Epithelial cell of esophagus (primary cell): ENCODE results near the gene AMPD2.
"Not testable (repeated sequence)": the region's sequence is repeated elsewhere in the genome, so short reads cannot be mapped to it uniquely, and the experiment has no call there.

Source experiments
- DNase-seq: peaks from one replicate; pipeline ENCODE4 v3.0.0; 2010; ENCODE audit warnings: low read depth
- H3K4me3 ChIP-seq: 2 replicates; pipeline ENCODE4 v1.5.1; 2011; ENCODE audit warnings: mild to moderate bottlenecking, low read length, control low read depth
- CTCF ChIP-seq: IDR thresholded peaks from 2 replicates; pipeline ENCODE4 v1.5.1; 2011; ENCODE audit warnings: low read depth, mild to moderate bottlenecking, low read length, control low read depth, inconsistent platforms; ENCODE audit not compliant: insufficient read depth; ENCODE audit errors: missing control alignments

AMPD2 gene

GRCh38 chr1:109669246-109669948 lies 49.8 kb downstream of the AMPD2 start:
- TF ChIP-seq CTCF = no peak
- no peak for DNase-seq
- H3K4me3 ChIP-seq = no peak overlapping the region

GRCh38 chr1:109669949-109670302 lies 50.3 kb downstream of the AMPD2 start:
- not testable (repeated sequence) for DNase-seq, H3K4me3 ChIP-seq

GRCh38 chr1:109671067-109671466 lies 51.4 kb downstream of the AMPD2 start:
- H3K4me3 ChIP-seq = no peak overlapping the region
- TF ChIP-seq CTCF = no peak
- DNase-seq = no peak

GRCh38 chr1:109673861-109674260 lies 54.2 kb downstream of the AMPD2 start:
- not testable (repeated sequence) for DNase-seq, H3K4me3 ChIP-seq

GRCh38 chr1:109676683-109677381 lies 57.2 kb downstream of the AMPD2 start:
- H3K4me3 ChIP-seq, DNase-seq: not testable (repeated sequence)

- DNase-seq = no peak
- no peak for TF ChIP-seq CTCF
- H3K4me3 ChIP-seq = no peak overlapping the region
These were observed 57.8 kb downstream of the AMPD2 start for GRCh38 chr1:109677459-109677858.

GRCh38 chr1:109678637-109679036 lies 59.0 kb downstream of the AMPD2 start:
- H3K4me3 ChIP-seq = not testable (repeated sequence)

More at GRCh38 chr1:109678637-109679036, 59.0 kb downstream of the AMPD2 start:
- not testable (repeated sequence) for DNase-seq
